Astrocyte (in vitro differentiated cells and primary cell): ENCODE measurements around the gene FASN. TPM values are rescaled to one million over a fixed set of nuclear protein-coding genes. Genes with fewer than 3 reads are reported as not detected.

ENCODE experiments used
- DNase-seq: peaks from one replicate; pipeline ENCODE4 v3.0.0-alpha.2; 2010; ENCODE audit warnings: low read depth
- FAIRE-seq: peaks from 2 replicates; lab custom pipeline; 2011; peaks lifted over from hg19 to GRCh38; lab: Jason Lieb, UNC
- H2AFZ ChIP-seq: 2 replicates; pipeline ENCODE4 v1.6.0; 2012; ENCODE audit warnings: low read depth, low read length, inconsistent platforms
- H3K27ac ChIP-seq: 2 replicates; pipeline ENCODE4 v1.5.1; 2011; ENCODE audit warnings: low read depth, low read length, inconsistent platforms
- H3K27me3 ChIP-seq: 2 replicates; pipeline ENCODE4 v1.6.0; 2011; ENCODE audit warnings: low read length, inconsistent platforms; ENCODE audit not compliant: insufficient read depth
- H3K36me3 ChIP-seq: 2 replicates; pipeline ENCODE4 v1.5.1; 2011; ENCODE audit warnings: low read length, inconsistent platforms; ENCODE audit not compliant: insufficient read depth
- H3K4me1 ChIP-seq: 2 replicates; pipeline ENCODE4 v1.5.1; 2011; ENCODE audit warnings: low read length, inconsistent platforms; ENCODE audit not compliant: insufficient read depth
- H3K4me2 ChIP-seq: 2 replicates; pipeline ENCODE4 v1.6.0; 2012; ENCODE audit warnings: low read length, inconsistent platforms
- H3K4me3 ChIP-seq: 2 replicates; pipeline ENCODE4 v1.5.1; 2011; ENCODE audit warnings: low read depth, mild to moderate bottlenecking, low read length, inconsistent platforms; ENCODE audit not compliant: insufficient read depth
- H3K79me2 ChIP-seq: 2 replicates; pipeline ENCODE4 v1.6.0; 2012; ENCODE audit warnings: mild to moderate bottlenecking, low read length, inconsistent platforms; ENCODE audit not compliant: insufficient read depth
- H3K9ac ChIP-seq: 2 replicates; pipeline ENCODE4 v1.6.0; 2012; ENCODE audit warnings: mild to moderate bottlenecking, low read length, inconsistent platforms
- H3K9me3 ChIP-seq: 2 replicates; pipeline ENCODE4 v1.5.1; 2012; ENCODE audit warnings: low read depth, mild to moderate bottlenecking, low read length, inconsistent platforms; ENCODE audit not compliant: insufficient read depth
- H4K20me1 ChIP-seq: 2 replicates; pipeline ENCODE4 v1.6.0; 2012; ENCODE audit warnings: low read length, inconsistent platforms; ENCODE audit not compliant: insufficient read depth
- H3K27ac Mint-ChIP-seq: one replicate; pipeline ENCODE4 v1.8.0; 2021; ENCODE audit warnings: mild to moderate bottlenecking, mixed read lengths; ENCODE audit not compliant: unreplicated experiment
- H3K27me3 Mint-ChIP-seq: one replicate; pipeline ENCODE4 v1.8.0; 2021; ENCODE audit warnings: low read depth, mixed read lengths; ENCODE audit not compliant: unreplicated experiment
- H3K36me3 Mint-ChIP-seq: one replicate; pipeline ENCODE4 v1.8.0; 2021; ENCODE audit warnings: low read depth, mixed read lengths; ENCODE audit not compliant: unreplicated experiment
- H3K4me1 Mint-ChIP-seq: one replicate; pipeline ENCODE4 v1.8.0; 2021; ENCODE audit warnings: low read depth, mixed read lengths; ENCODE audit not compliant: unreplicated experiment
- H3K4me3 Mint-ChIP-seq: one replicate; pipeline ENCODE4 v1.8.0; 2021; ENCODE audit warnings: mild to moderate bottlenecking, moderate library complexity, mixed read lengths; ENCODE audit not compliant: unreplicated experiment
- H3K9me3 Mint-ChIP-seq: one replicate; pipeline ENCODE4 v1.8.0; 2021; ENCODE audit warnings: mild to moderate bottlenecking, mixed read lengths; ENCODE audit not compliant: unreplicated experiment
- EZH2 ChIP-seq: IDR thresholded peaks from 2 replicates; pipeline ENCODE4 v1.6.1; 2012; ENCODE audit warnings: mild to moderate bottlenecking, low read length, inconsistent platforms; ENCODE audit not compliant: insufficient read depth
- total RNA-seq: library from RNA; stranded (reverse); gene quantifications from 2 replicates; pipeline ENCODE4 v1.2.1, GENCODE V29; 2021
- TF ChIP-seq, protein P1 (sequence below): IDR thresholded peaks from 2 replicates; pipeline ENCODE4 v1.5.1; 2011; ENCODE audit warnings: low read depth, mild to moderate bottlenecking, inconsistent platforms, low read length, moderate library complexity; ENCODE audit not compliant: insufficient read depth

FASN gene
- total RNA-seq, 1 donor from 2014 or later = 203 TPM

DNA sequence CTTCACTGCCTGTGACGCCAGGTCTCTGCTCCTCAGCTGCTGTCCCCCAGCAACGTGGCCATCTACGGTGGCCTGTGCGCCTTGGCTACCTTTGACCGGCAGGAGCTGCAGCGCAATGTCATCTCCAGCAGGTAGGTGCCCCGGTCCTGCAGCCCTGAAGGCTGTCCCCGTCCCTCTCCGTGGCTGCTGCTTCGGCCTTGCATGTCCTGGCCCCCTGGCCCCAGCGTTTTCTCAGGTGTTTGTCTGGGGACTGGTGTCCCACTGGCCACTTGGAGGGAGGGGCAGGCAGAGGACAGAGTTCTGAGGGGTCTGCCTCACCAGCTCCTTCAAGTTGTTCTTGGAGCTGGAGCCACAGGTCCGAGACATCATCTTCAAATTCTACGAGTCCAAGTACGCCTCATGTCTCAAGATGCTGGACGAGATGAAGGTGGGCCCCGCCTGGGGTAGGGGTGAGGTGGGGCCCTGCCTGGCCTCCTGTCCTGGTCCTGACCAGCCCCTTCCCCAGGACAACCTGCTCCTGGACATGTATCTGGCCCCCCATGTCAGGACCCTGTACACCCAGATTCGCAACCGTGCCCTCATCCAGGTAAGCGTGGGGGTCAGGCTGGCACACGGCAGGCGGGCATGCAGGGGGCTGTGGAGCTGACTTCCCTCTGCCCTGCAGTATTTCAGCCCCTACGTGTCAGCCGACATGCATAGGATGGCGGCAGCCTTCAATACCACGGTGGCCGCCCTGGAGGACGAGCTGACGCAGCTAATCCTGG lies 41.9 kb downstream of the FASN start:
- DNase-seq (no peak), FAIRE-seq (no peak)
- no peak for TF ChIP-seq EZH2
- TF ChIP-seq, protein P1, sequence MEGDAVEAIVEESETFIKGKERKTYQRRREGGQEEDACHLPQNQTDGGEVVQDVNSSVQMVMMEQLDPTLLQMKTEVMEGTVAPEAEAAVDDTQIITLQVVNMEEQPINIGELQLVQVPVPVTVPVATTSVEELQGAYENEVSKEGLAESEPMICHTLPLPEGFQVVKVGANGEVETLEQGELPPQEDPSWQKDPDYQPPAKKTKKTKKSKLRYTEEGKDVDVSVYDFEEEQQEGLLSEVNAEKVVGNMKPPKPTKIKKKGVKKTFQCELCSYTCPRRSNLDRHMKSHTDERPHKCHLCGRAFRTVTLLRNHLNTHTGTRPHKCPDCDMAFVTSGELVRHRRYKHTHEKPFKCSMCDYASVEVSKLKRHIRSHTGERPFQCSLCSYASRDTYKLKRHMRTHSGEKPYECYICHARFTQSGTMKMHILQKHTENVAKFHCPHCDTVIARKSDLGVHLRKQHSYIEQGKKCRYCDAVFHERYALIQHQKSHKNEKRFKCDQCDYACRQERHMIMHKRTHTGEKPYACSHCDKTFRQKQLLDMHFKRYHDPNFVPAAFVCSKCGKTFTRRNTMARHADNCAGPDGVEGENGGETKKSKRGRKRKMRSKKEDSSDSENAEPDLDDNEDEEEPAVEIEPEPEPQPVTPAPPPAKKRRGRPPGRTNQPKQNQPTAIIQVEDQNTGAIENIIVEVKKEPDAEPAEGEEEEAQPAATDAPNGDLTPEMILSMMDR = no peak
- no peaks in the 10 kb centered on the region for H3K27me3 ChIP-seq
- H3K27ac Mint-ChIP-seq = no peak overlapping the region
- no peak overlapping the region for H3K4me3 Mint-ChIP-seq
- H3K36me3 ChIP-seq = peaks cover 3% of the 10 kb centered on the region
- no peak overlapping the region for H3K4me2 ChIP-seq
- H3K4me1 ChIP-seq = peaks cover 9% of the 10 kb centered on the region
- no peak overlapping the region for H3K4me3 ChIP-seq
- peaks cover 54% of the 10 kb centered on the region for H4K20me1 ChIP-seq
- no peaks in the 10 kb centered on the region for H3K27me3 Mint-ChIP-seq
- H3K27ac ChIP-seq = no peak overlapping the region
- H2AFZ ChIP-seq = no peak overlapping the region
- no peak overlapping the region for H3K9ac ChIP-seq
- peaks cover 3% of the 10 kb centered on the region for H3K36me3 Mint-ChIP-seq
- H3K4me1 Mint-ChIP-seq = no peaks in the 10 kb centered on the region
- H3K9me3 Mint-ChIP-seq = no peaks in the 10 kb centered on the region
- H3K9me3 ChIP-seq = no peaks in the 10 kb centered on the region
- peaks cover 34% of the 10 kb centered on the region for H3K79me2 ChIP-seq

DNA sequence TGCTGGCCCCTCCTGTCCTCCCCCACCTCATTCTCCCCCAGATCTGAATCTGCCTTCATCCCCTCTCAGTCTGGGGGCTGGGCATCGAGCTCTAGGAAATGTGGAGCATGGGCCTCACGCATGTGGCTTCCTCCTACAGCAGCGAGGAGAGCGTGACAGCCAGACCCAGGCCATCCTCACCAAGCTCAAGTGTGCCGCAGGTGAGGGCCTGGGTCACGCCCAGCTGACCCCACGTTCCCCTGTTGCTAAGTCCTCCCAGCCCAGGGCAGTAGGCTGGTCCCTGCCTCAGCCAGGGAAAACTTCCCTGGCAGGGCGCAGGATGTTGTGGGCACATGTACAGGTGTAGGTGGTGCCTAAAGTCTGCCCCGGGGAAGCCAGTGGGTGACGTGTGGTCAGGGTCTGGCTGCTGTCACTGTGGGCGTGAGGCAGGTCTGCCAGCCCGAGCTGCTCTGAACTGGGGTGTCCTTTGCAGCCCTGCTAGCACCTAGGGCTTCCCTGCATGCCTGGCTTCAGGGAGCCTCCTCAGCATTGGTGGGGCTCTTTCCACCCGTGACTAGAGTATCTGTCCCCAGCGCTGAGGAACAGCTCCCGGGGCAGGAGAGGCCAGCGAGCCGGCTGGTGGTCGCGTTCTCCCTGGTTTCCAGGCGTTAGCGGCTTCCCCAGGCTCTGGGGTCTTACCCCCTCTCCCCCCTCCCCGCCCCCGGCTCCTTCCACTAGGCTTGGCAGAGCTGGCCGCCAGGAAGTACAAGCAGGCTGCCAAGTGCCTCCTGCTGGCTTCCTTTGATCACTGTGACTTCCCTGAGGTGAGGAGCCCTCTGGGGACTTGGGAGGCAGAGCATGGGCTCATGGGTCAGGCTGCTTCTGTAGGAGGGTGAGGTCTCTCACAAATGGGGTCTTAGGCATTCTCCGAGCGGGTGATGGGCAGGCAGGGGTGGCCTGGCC lies 42.7 kb downstream of the FASN start:
- Histone ChIP-seq H4K20me1 (peaks cover 52% of the 10 kb centered on the region), H3K79me2 (peaks cover 42% of the 10 kb centered on the region), H2AFZ (no peak overlapping the region), H3K27me3 (no peaks in the 10 kb centered on the region), H3K4me1 (peaks cover 16% of the 10 kb centered on the region), H3K4me3 (no peak overlapping the region), H3K36me3 (peaks cover 3% of the 10 kb centered on the region), H3K9me3 (no peaks in the 10 kb centered on the region), H3K27ac (no peak overlapping the region), H3K9ac (no peak overlapping the region), H3K4me2 (no peak overlapping the region)
- no peaks in the 10 kb centered on the region for H3K27me3 Mint-ChIP-seq
- no peaks in the 10 kb centered on the region for H3K9me3 Mint-ChIP-seq
- peaks cover 5% of the 10 kb centered on the region for H3K4me1 Mint-ChIP-seq
- H3K4me3 Mint-ChIP-seq = no peak overlapping the region
- H3K27ac Mint-ChIP-seq = no peak overlapping the region
- H3K36me3 Mint-ChIP-seq = peaks cover 2% of the 10 kb centered on the region
- TF ChIP-seq, protein P1 = no peak
- no peak for TF ChIP-seq EZH2
- no peak for FAIRE-seq
- no peak for DNase-seq
